OCI-M2 (cell line): ENCODE data around the gene PLSCR3.
A peak's percentile ranks its signal among the peaks of the same experiment; 100 is the strongest.

Source experiments
- DNase-seq: peaks from one replicate; lab custom pipeline; 2025; ENCODE audit not compliant: unreplicated experiment; lab: John Stamatoyannopoulos, UW

Gene PLSCR3

GRCh38 chr17:7351665-7352502 is 42.4 kb downstream of the PLSCR3 start, which contains the start of gene KCTD11:
Gene KCTD11 (plus strand): TSS chr17:7352162.
- peak; percentile 18 for DNase-seq

DNA sequence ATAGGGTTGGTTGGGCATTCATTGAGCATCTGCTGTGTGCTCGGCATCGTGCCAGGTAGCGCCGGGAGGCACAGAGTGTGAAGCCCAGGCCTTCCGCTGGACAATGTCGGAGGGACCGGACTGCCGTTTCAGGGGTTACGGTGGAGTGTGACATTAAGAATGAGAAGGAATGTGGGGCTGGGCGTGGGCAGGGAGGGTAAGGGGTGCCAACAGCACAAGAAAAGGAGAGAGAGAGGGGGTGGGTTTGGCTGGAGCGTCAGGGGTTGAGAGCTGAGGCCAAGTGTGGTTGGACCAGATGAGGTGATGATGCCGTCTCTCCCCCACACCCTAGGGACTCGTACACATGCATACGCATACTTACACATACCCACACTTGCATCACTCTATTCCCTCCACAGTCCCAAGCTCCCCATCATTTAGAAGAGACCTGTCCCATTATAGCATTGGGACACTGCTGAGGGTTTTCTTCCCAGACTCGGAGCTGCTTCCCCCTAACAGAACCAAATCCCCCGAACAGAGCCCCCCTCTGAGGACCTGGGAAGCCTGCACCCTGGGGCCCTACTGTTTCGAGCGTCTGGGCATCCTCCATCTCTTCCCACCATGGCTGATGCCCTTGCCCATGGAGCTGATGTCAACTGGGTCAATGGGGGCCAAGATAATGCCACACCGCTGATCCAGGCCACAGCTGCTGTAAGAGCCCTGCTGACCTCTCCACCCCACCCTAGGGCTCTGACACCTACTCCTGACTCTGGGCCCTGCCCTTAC is 45.7 kb downstream of the PLSCR3 start:
- DNase-seq, result no peak

GRCh38 chr17:7347630-7348477 is 46.5 kb downstream of the PLSCR3 start:
- DNase-seq, result no peak

- DNase-seq, result no peak
These were observed 47.3 kb downstream of the PLSCR3 start for GRCh38 chr17:7346761-7347614.

DNA sequence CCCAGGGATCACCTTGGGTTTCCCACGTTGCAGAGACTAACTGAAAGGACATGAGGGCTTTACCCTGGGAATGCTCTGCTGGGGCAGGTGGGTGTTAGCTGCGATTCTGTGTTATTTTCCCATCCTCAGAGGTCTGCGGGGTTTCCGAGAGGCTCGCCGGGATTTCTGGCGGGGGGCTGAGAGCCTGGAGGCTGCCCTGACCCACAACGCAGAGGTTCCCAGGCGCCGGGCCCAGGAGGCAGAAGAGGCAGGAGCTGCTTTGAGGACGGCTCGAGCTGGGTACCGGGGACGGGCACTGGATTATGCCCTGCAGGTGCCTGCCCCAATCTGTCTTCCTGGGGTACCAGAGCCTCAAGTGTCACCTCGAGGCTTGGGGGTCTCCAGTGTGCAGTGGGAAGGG is 51.1 kb downstream of the PLSCR3 start:
- DNase-seq, result no peak

DNA sequence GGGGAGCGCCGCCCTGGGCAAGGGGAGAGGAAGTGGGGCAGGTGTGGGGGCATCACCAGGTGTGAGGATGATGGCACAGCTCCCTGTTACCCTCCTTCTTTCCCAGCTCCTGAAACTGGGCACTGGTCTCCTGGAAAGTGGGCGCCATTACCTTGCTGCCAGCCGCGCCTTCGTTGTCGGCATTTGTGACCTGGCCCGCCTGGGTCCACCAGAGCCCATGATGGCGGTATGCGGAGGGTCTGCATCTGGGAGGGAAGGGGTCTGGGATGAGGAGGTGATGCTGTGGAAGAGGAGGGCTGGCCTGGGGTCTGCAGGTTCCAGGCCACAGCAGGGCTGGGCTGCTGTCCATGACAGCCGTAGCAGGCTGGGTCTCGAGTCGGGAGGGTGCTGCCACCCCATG is 52.5 kb downstream of the PLSCR3 start:
- no peak for DNase-seq

GRCh38 chr17:7340179-7340578 is 54.1 kb downstream of the PLSCR3 start:
- DNase-seq, result no peak
